B cell (primary cell): ENCODE data around the gene UAP1L1.

Source experiments
- CTCF ChIP-seq: fragments of 200-600 bp; IDR thresholded peaks from one replicate; pipeline ENCODE4 v1.8.0; 2022; ENCODE audit warnings: antibody characterized with exemption, mild to moderate bottlenecking
- EZH2 ChIP-seq: IDR thresholded peaks from 2 replicates; pipeline ENCODE4 v1.6.1; 2012; ENCODE audit warnings: borderline replicate concordance, low read depth, mild to moderate bottlenecking, moderate library complexity, low read length; ENCODE audit not compliant: insufficient read depth, poor library complexity, severe bottlenecking

- TF ChIP-seq CTCF (no peak), EZH2 (no peak)
These were observed 38.8 kb downstream of the UAP1L1 start for GRCh38 chr9:137116027-137116507.
